Astrocyte (in vitro differentiated cells and primary cell): Measurements from ENCODE around the gene ORC3.

ENCODE experiments used
- CTCF ChIP-seq: IDR thresholded peaks from 2 replicates; pipeline ENCODE4 v1.5.1; 2011; ENCODE audit warnings: low read depth, mild to moderate bottlenecking, inconsistent platforms, low read length, moderate library complexity; ENCODE audit not compliant: insufficient read depth
- EZH2 ChIP-seq: IDR thresholded peaks from 2 replicates; pipeline ENCODE4 v1.6.1; 2012; ENCODE audit warnings: mild to moderate bottlenecking, low read length, inconsistent platforms; ENCODE audit not compliant: insufficient read depth

- TF ChIP-seq CTCF (no peak), EZH2 (no peak)
Observed at GRCh38 chr6:87586371-87587077, 3.4 kb upstream of the ORC3 start.
